Psoas muscle (tissue), 8 donors: ENCODE data around the gene HSD17B7. TPM values are rescaled to one million over a fixed set of nuclear protein-coding genes. Genes with fewer than 3 reads are reported as not detected.
A peak's percentile ranks its signal among the peaks of the same experiment; 100 is the strongest.
"Not testable (repeated sequence)": the region's sequence is repeated elsewhere in the genome, so short reads cannot be mapped to it uniquely, and the experiment has no call there.

Experiments used
- ATAC-seq, 4 donors: fragments of 200-7000 bp; cut with Tn5 transposase; one replicate each; pipeline ENCODE4 v1.9.1; 2020; ENCODE audit warnings: moderate library complexity in 3 of 4, mild to moderate bottlenecking in 2 of 4
- DNase-seq, 2 donors: peaks; one replicate each; pipeline ENCODE4 v3.0.0-alpha.2; 2020
- H3K27ac ChIP-seq: fragments of 200-600 bp; one replicate; pipeline ENCODE4 v1.8.0; 2022
- H3K27me3 ChIP-seq, 3 donors: fragments of 200-600 bp in 1 of 3; one replicate each; pipeline versions ENCODE4 v1.6.1 to v1.8.0; 2013 to 2022; ENCODE audit warnings: low read length in 2 of 3, mild to moderate bottlenecking in 2 of 3, moderate library complexity in 1 of 3; ENCODE audit not compliant: insufficient read depth in 3 of 3
- H3K36me3 ChIP-seq, 2 donors: fragments of 200-600 bp in 1 of 2; one replicate each; pipeline versions ENCODE4 v1.6.1 to v1.8.0; 2013 to 2022; ENCODE audit warnings: low read depth in 1 of 2, mild to moderate bottlenecking in 1 of 2, moderate library complexity in 1 of 2; ENCODE audit not compliant: insufficient read depth in 1 of 2
- H3K4me1 ChIP-seq: fragments of 200-600 bp; one replicate; pipeline ENCODE4 v1.8.0; 2022
- H3K4me3 ChIP-seq: fragments of 200-600 bp; one replicate; pipeline ENCODE4 v1.8.0; 2022; ENCODE audit warnings: mild to moderate bottlenecking
- H3K9me3 ChIP-seq: fragments of 200-600 bp; one replicate; pipeline ENCODE4 v1.8.0; 2022
- CTCF ChIP-seq: fragments of 200-600 bp; IDR thresholded peaks from one replicate; pipeline ENCODE4 v1.8.0; 2022; ENCODE audit warnings: antibody characterized with exemption
- WGBS, 3 donors: extraction: QIAGEN DNeasy Blood & Tissue Kit; methylation state at CpG; one replicate each; pipeline versions ENCODE4 v1.1.6 to v1.1.7; 2013; 5-methylcytosine and 5-hydroxymethylcytosine counted together
- intact Hi-C, 2 donors: fragments of 100-400 bp; cut with DNase I; formaldehyde crosslinking; loops; one replicate each; pipeline versions ENCODE4 v1.11.0 to v1.14.2; 2022
- polyA plus RNA-seq, 3 donors: library from polyadenylated mRNA; stranded (reverse); fragments of 200-250 nt; gene quantifications; one replicate each; pipeline ENCODE4 v1.2.3, GENCODE V29; 2013
- total RNA-seq, 4 donors: library from RNA; stranded (reverse); fragmentation: NEBNext Ultra II Directional in 2 of 4; extraction: Animal tissue kit (Norgen Biotek cat#: 25700) in 2 of 4; gene quantifications; one replicate each; pipeline versions ENCODE4 v1.2.1 to v1.2.4, GENCODE V29; 2021 to 2023
- donor health status: healthy with polysubstance abuse.
- donor health status: DM: no; HTN: no; CAD: no; lungs with moderate emphysema.
- donor health status: Bipolar disorder and iron deficiency.
- donor health status: healthy.
- donor health status: DM: yes; HTN: yes; CAD: no.
- donor health status: DM: no; HTN: no; CAD: no.
- donor health status: DM: no; HTN: no; CAD: no.
- donor health status: DM: yes; HTN: yes; CAD: no.

The HSD17B7 gene
- total and polyA plus RNA-seq, 7 donors, result 1.6 to 7.2 (median 3.8) TPM

- peaks cover 0 to 30% of the 10 kb centered on the region in 2 donors for H3K36me3 ChIP-seq
- H3K27ac ChIP-seq, H3K4me3 ChIP-seq, intact Hi-C loops, H3K4me1 ChIP-seq, DNase-seq, ATAC-seq, H3K27me3 ChIP-seq, H3K9me3 ChIP-seq: not testable (repeated sequence)
- WGBS, 3 donors, result 58 to 75% (median 58%) methylated on average over 4 of the region's 4 CpGs
Measured at GRCh38 chr1:162796617-162797279, 6.2 kb downstream of the HSD17B7 start.

GRCh38 chr1:162799995-162800830, 9.7 kb downstream of the HSD17B7 start:
- H3K36me3 ChIP-seq, result peaks cover 0 to 53% of the 10 kb centered on the region in 2 donors
- TF ChIP-seq CTCF, result peak; percentile 66
- not testable (repeated sequence) for H3K4me1 ChIP-seq, H3K27ac ChIP-seq, H3K27me3 ChIP-seq, H3K9me3 ChIP-seq, H3K4me3 ChIP-seq
- DNase-seq (peak in 1 of 2 donors; percentile 44), ATAC-seq (peak; percentile 82 to 98 (median 92))
- whole genome bisulfite sequencing, 3 donors, result 42 to 48% (median 44%) methylated on average over 6 of the region's 6 CpGs
- intact Hi-C loops, result loop anchor here (2.0 kb wide), 1 partner anchor 187 kb away; no protein-coding TSS in a partner anchor

DNA sequence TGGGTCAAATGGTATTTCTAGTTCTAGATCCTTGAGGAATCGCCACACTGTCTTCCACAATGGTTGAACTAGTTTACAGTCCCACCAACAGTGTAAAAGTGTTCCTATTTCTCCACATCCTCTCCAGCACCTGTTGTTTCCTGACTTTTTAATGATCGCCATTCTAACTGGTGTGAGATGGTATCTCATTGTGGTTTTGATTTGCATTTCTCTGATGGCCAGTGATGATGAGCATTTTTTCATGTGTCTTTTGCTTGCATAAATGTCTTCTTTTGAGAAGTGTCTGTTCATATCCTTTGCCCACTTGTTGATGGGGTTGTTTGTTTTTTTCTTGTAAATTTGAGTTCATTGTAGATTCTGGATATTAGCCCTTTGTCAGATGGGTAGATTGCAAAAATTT, 17.0 kb downstream of the HSD17B7 start:
- H3K27me3 ChIP-seq, H3K27ac ChIP-seq, H3K9me3 ChIP-seq, H3K4me1 ChIP-seq, H3K4me3 ChIP-seq, intact Hi-C loops, DNase-seq, ATAC-seq: not testable (repeated sequence)
- WGBS, 3 donors, result 67 to 100% methylated on average over 1 of the region's 2 CpGs; no CpG with 5 or more reads in 1 of the 3 donors
- H3K36me3 ChIP-seq, result peaks cover 0 to 35% of the 10 kb centered on the region in 2 donors

- H3K36me3 ChIP-seq, H3K4me3 ChIP-seq, DNase-seq, H3K27ac ChIP-seq, ATAC-seq, H3K4me1 ChIP-seq, intact Hi-C loops, H3K9me3 ChIP-seq, H3K27me3 ChIP-seq: not testable (repeated sequence)
- 98 to 100% (median 100%) methylated on average over 2 of the region's 2 CpGs for WGBS, 3 donors
Measured at GRCh38 chr1:162812357-162812756, 21.9 kb downstream of the HSD17B7 start.

GRCh38 chr1:162818136-162818535, 27.6 kb downstream of the HSD17B7 start:
- H3K4me1 ChIP-seq, H3K36me3 ChIP-seq, H3K27ac ChIP-seq, DNase-seq, H3K4me3 ChIP-seq, ATAC-seq, H3K9me3 ChIP-seq, intact Hi-C loops: not testable (repeated sequence)
- H3K27me3 ChIP-seq, result peaks cover 2 to 11% (median 3%) of the 10 kb centered on the region in 3 donors
- 45 to 61% (median 54%) methylated on average over 2 of the region's 2 CpGs for WGBS, 3 donors

DNA sequence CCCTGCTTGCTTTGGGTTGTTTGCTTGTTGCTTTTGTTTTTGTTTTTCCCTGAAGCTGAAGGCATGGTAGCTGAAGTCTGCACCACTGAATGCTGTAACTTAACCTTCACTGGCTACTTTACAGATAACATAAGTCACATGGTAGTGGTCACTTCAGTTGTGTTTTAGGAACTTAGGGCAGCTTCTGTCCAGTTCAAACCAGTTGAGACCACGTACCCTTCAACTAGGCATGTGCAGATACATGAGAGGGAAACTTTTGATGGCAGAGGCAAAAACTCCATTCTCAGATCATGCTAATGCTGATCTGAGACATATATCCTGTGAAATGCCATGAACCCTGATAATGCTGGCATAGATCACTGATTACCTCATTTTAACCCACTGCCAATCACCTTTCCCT, 28.2 kb downstream of the HSD17B7 start:
- H3K36me3 ChIP-seq, ATAC-seq, DNase-seq, H3K4me3 ChIP-seq, H3K9me3 ChIP-seq, H3K4me1 ChIP-seq, H3K27ac ChIP-seq, intact Hi-C loops: not testable (repeated sequence)
- WGBS, 3 donors, result 80 to 93% (median 87%) methylated on average over 1 of the region's 1 CpG
- H3K27me3 ChIP-seq, result peaks cover 3 to 13% (median 4%) of the 10 kb centered on the region in 3 donors
